Measurements from ENCODE around the gene RRBP1. TPM values are rescaled to one million over a fixed set of nuclear protein-coding genes. Genes with fewer than 3 reads are reported as not detected.

Gene RRBP1
- total RNA-seq, 8 experiments from 2014 or later: 12.2 to 94.0 (median 31.2) TPM

DNA sequence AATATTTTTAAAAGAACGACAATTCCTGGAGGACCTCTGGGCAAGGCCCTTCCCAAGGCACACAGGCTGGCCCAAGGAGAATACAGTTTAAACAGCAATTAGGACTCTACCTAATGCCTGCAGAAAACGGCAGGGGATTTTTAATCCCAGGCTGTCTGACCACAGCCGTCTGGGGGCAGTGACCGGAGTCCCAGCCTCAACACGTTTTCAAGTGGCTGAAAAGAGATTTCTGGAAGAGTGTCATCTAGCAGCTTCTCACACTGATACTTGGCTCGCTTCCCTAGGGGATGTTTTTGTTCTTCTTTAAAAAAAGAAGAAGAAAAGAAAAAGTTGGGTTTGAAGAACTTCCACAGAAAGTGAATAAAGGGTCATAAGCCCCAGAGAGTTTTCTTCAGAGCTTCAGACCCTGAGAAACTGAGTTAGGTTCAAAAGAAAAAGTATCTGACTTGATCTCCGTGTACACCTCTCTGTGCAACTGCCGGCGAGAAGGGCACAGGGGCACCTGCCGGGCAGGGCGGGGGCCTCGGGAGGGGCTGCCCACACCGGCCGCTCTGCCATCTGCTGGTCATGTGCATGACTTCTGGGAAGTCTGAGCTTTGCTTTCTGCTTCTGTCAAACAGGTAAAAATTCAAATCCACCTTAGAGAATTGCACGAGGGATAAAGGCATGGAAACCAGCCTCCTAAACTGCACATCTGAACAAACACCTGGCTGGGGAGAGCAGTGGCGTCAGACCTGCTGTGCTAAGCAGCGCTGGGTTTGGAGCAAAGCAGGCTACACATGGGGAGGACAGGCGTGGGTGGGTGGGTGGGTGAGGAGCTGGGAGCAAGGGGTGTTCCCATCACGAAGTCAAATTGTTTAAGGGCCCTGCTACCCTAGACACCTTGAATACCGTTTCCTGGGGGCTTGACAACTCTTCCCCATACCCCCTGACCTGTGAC lies 33.0 kb downstream of the RRBP1 start:
- H3K27ac ChIP-seq: no peak overlapping the region
- peak in 1 of 8 experiments; percentile 18 for ATAC-seq (replicated peaks in 6 of 8)
- no peak overlapping the region for H3K4me3 ChIP-seq
- peaks cover 12 to 20% of the 10 kb centered on the region in 2 donors for H3K4me1 ChIP-seq (replicated peaks in 1 of 2)
- in situ Hi-C loops (cut with MboI; ENCODE audit: low pct_unique_long_range_greater_than_20kb in 2 of 9, low sequenced_read_pairs in 9 of 9, unreplicated experiment in 9 of 9): no loop called here
- 58 to 100% (median 74%) methylated on average over 1 to 6 of the region's 20 CpGs; no CpG with 5 or more reads in 3 of the 10 experiments for WGBS, 10 experiments

DNA sequence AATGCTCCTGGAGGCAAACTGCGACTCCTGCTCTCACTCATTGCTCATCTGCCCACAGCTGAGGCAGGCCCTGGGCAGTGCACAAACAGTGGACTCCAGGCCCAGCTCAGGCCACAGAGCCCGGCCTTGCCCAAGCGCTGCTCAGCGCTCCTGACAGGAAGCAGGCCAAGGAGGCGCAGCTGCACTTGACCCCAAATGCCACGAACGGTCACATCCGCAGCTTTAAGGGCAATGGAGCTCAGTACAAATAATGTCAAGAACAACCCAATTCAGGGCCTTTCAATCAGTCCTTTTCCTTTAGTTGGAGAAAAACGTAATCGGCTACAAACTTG lies 33.8 kb downstream of the RRBP1 start:
- peaks cover 20 to 28% of the 10 kb centered on the region in 2 donors for H3K4me1 ChIP-seq (replicated peaks in 1 of 2)
- WGBS, 10 experiments: 75 to 100% (median 93%) methylated on average over 1 to 7 of the region's 10 CpGs; no CpG with 5 or more reads in 3 of the 10 experiments
- in situ Hi-C loops (cut with MboI; ENCODE audit: low pct_unique_long_range_greater_than_20kb in 2 of 9, low sequenced_read_pairs in 9 of 9, unreplicated experiment in 9 of 9): no loop called here
- H3K4me3 ChIP-seq: no peak overlapping the region
- no peak overlapping the region for H3K27ac ChIP-seq
- ATAC-seq (replicated peaks in 6 of 8): no peak

DNA sequence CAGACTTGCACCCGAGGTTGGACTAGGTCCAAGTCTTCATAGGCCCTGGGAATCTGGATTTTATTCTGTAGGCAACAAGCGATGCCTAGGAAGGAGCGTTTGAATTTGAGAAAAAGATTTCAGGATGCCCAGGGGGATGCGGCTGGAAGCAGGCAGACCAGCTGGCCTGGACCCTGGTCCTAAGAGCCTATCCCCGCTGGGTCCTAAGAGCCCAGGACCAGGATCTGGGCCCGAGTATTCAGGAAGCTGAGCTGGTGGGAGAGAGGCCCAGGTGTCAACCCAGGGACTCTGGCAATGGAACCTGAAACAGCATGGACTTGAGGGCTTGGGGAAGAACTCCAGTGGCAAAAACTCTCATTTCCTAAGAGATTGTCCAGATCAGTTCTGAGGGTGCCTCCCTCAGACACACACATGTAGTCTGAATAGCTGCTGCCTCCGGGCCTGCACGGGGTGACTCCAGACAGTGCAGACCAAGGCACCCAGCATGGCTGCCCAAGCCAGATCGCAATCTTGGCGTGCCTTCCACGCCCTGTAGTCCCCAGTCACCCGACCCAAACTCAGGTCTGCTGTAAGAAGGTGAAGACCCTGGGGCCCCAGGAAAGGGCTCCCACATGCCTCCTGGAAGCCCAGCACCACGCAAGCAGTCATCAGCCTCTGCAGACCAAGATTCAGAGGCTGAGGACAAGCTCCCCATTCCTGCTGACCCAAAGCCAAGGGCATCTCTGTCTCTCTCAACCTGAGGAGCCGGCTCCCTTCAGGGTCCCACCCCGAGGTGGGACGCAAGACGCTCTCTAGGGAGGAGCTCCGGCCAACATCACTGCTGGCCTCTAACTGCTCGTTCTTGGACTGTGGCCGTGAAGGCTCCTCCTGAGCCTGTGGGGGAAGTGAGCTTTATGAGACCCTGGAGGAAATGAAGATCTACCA lies 34.4 kb downstream of the RRBP1 start:
- no peak for ATAC-seq (replicated peaks in 6 of 8)
- in situ Hi-C loops (cut with MboI; ENCODE audit: low pct_unique_long_range_greater_than_20kb in 2 of 9, low sequenced_read_pairs in 9 of 9, unreplicated experiment in 9 of 9): no loop called here

DNA sequence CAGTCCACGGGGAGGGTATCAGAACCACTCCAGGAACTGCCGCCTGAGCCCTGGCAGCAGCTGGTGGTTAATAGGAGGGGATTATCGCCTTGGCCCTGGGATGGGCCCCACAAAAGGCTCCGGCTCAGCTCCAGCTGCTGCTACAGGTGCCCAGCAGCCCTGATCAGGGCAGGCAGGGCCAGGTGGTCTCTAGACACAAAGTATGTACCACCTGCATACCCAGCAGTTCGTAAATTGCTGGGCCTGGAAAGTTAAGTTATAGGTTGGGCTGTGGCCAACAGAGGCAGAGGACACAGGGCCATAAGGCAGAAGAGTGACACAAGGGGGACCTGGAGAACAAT lies 35.1 kb downstream of the RRBP1 start:
- no peak overlapping the region for H3K27ac ChIP-seq
- ATAC-seq (replicated peaks in 6 of 8): no peak
- H3K4me1 ChIP-seq (replicated peaks in 1 of 2): peaks cover 20 to 30% of the 10 kb centered on the region in 2 donors
- WGBS, 10 experiments: 80 to 100% (median 80%) methylated on average over 1 to 2 of the region's 5 CpGs; no CpG with 5 or more reads in 7 of the 10 experiments
- no peak overlapping the region for H3K4me3 ChIP-seq
- in situ Hi-C loops (cut with MboI; ENCODE audit: low pct_unique_long_range_greater_than_20kb in 2 of 9, low sequenced_read_pairs in 9 of 9, unreplicated experiment in 9 of 9): no loop called here

More for the DNA sequence above, 34.4 kb downstream of the RRBP1 start:
- H3K4me3 ChIP-seq: no peak overlapping the region
- H3K4me1 ChIP-seq (replicated peaks in 1 of 2): peaks cover 20 to 30% of the 10 kb centered on the region in 2 donors
- 40 to 100% (median 88%) methylated on average over 1 to 8 of the region's 20 CpGs; no CpG with 5 or more reads in 3 of the 10 experiments for WGBS, 10 experiments
- no peak overlapping the region for H3K27ac ChIP-seq

DNA sequence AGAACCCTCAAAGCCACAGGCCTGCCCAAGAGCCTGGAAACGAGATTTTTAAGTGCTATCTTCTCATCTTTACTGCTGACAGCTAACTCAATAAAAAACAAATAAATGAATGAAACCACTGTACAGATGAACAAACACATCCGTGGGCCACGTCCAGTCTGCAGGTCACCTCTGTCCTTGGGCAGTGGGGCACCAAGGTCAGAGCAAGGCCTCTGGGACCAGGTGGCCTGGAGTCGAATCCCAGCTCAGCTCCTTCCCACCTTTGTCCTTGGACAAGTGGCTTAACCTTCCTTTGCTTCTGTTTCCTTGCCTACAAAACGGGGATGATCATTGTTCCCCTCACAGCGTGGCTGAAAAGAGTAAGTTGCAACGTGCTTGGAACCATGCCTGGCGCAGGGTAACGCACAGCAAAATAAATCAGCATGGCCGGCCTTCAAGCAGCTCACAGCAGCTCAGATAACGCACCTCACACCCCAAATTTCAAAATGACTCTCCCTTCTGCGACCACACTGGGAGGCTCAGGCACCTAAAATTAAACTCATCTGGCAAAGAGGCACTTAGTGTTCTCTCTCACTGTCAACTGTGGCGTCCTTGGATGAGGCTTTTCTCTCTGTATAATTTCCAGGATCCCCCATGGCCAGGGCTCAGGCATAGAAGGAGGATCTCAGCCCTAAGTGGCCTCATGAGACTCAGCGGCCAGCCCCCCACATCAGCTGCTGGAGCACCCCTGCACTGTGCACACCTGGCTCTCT lies 35.7 kb downstream of the RRBP1 start:
- H3K4me3 ChIP-seq: no peak overlapping the region
- H3K4me1 ChIP-seq (replicated peaks in 1 of 2): peaks cover 20 to 30% of the 10 kb centered on the region in 2 donors
- in situ Hi-C loops (cut with MboI; ENCODE audit: low pct_unique_long_range_greater_than_20kb in 2 of 9, low sequenced_read_pairs in 9 of 9, unreplicated experiment in 9 of 9): no loop called here
- no peak overlapping the region for H3K27ac ChIP-seq
- peak in 4 of 8 experiments; percentile 17 to 39 (median 26) for ATAC-seq (replicated peaks in 6 of 8)
- WGBS, 10 experiments: 51 to 92% (median 77%) methylated on average over 2 to 12 of the region's 14 CpGs; no CpG with 5 or more reads in 2 of the 10 experiments

DNA sequence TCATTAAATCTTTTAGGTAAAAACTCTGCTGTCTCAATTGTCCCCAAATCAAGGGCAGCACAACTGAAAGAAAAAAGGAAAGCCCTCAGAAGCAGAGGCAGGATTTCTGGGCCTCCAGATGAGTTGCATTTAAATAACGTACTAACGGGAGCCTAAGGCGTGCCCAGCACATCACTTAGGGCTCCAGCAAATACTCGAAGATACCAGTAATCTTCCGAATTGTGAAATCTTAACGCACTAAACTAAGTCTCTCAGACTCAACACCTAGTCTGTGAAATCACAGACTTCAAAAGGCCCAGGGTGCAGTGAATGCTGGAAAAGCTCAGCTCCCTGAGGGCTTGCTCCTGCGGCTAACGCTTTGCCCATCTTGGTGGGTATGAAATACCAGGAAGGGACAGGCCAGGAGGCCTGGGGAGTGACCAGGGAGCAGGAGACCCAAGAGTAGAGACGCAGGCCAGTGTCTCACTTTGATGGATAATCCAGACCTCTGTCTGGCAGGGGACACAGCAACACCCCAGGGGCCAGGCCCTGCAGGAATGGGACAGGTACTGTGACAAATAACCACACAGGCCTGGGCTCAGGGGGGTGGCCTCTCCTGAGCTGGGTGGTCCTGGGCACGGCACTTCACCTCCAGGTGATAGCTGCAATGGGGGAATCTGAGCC lies 36.4 kb downstream of the RRBP1 start:
- in situ Hi-C loops (cut with MboI; ENCODE audit: low pct_unique_long_range_greater_than_20kb in 2 of 9, low sequenced_read_pairs in 9 of 9, unreplicated experiment in 9 of 9): no loop called here
- Histone ChIP-seq H3K4me1 (replicated peaks in 1 of 2) (peaks cover 20 to 30% of the 10 kb centered on the region in 2 donors), H3K27ac (no peak overlapping the region), H3K4me3 (no peak overlapping the region)
- WGBS, 10 experiments: 50 to 100% (median 79%) methylated on average over 1 to 6 of the region's 10 CpGs; no CpG with 5 or more reads in 2 of the 10 experiments
- ATAC-seq (replicated peaks in 6 of 8): peak in 1 of 8 experiments; percentile 9

DNA sequence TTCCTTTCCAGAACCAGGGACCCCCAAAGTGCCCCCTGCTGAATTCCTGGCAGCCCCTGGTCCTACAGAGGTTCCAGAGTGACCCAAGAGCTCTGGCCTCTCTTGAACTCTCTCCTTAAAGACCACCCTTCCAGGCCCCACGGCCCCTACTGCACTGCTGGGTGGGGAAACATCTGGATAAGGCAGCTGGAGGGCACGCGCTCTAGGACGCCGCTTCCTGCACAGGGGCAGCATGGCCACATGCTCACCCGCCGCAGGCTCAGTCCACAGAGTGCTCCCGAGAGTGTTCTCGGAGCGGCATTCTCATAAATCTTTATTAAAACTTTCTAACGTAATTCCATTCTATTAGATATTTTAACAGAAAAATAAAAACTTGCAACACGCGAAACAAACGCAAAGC lies 37.0 kb downstream of the RRBP1 start:
- Histone ChIP-seq H3K4me1 (replicated peaks in 1 of 2) (peaks cover 20 to 30% of the 10 kb centered on the region in 2 donors), H3K27ac (no peak overlapping the region), H3K4me3 (no peak overlapping the region)
- no peak for ATAC-seq (replicated peaks in 6 of 8)
- 86 to 100% (median 93%) methylated on average over 1 to 14 of the region's 14 CpGs; no CpG with 5 or more reads in 3 of the 10 experiments for WGBS, 10 experiments
- in situ Hi-C loops (cut with MboI; ENCODE audit: low pct_unique_long_range_greater_than_20kb in 2 of 9, low sequenced_read_pairs in 9 of 9, unreplicated experiment in 9 of 9): no loop called here

DNA sequence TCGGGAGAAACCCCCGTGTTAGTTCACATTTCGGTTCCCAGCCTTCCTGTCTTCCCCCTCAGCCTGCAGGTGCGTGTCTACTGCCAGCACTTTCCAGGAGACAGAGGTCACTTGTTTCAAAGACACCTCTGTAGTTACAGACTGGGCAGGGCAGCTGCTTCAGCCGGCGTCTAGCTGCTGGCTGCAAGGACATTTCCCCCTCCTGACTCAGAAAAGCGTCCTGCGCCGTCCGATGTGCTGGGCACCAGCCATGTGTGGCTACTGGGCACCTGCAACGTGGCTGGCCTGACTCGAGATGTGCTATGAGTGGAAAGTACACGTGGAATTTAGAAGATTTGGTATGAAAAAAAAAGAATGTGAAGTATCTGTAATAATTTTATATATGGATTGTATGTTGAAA lies 37.6 kb downstream of the RRBP1 start:
- in situ Hi-C loops (cut with MboI; ENCODE audit: low pct_unique_long_range_greater_than_20kb in 2 of 9, low sequenced_read_pairs in 9 of 9, unreplicated experiment in 9 of 9): no loop called here
- ATAC-seq (replicated peaks in 6 of 8): no peak
- no peak overlapping the region for H3K27ac ChIP-seq
- no peak overlapping the region for H3K4me3 ChIP-seq
- WGBS, 10 experiments: 79 to 100% (median 82%) methylated on average over 1 to 6 of the region's 13 CpGs; no CpG with 5 or more reads in 3 of the 10 experiments
- peaks cover 20 to 30% of the 10 kb centered on the region in 2 donors for H3K4me1 ChIP-seq (replicated peaks in 1 of 2)

DNA sequence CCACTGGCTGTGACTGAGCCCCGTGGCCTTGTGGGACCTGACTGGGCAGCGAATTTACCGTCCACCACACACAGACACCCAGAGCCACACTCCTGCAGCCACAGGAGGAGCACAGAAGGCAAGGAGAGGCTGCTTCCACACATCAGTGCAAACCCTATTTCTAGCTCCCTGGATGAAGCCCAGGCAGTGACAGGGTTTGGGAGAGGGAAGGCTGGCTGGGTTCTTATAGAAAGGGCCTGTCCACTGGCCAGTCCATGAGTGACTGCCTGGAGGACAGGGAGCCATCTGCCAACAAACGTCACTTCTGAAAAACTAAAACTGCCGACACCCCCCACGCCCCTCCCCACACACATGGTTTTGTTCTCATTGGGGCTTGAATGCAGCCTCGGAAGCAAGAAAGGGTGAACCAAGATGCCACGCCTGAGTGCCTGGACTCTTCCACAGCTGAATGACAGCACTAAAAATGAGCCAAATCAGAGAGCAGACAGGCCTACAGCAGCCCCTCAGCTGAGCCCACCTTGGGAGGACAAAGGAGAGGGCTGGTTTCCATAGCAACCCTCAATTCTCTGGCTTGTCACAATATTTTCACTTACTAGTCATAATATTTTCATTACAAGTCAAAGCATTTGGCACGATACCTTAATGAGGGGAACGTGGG lies 38.4 kb downstream of the RRBP1 start:
- peak in 7 of 8 experiments; percentile 35 to 83 (median 70) for ATAC-seq (replicated peaks in 6 of 8)
- H3K27ac ChIP-seq: no peak overlapping the region
- peaks cover 20 to 30% of the 10 kb centered on the region in 2 donors for H3K4me1 ChIP-seq (replicated peaks in 1 of 2)
- WGBS, 10 experiments: 20 to 93% (median 66%) methylated on average over 1 to 9 of the region's 10 CpGs; no CpG with 5 or more reads in 2 of the 10 experiments
- no peak overlapping the region for H3K4me3 ChIP-seq
- in situ Hi-C loops (cut with MboI; ENCODE audit: low pct_unique_long_range_greater_than_20kb in 2 of 9, low sequenced_read_pairs in 9 of 9, unreplicated experiment in 9 of 9): no loop called here

DNA sequence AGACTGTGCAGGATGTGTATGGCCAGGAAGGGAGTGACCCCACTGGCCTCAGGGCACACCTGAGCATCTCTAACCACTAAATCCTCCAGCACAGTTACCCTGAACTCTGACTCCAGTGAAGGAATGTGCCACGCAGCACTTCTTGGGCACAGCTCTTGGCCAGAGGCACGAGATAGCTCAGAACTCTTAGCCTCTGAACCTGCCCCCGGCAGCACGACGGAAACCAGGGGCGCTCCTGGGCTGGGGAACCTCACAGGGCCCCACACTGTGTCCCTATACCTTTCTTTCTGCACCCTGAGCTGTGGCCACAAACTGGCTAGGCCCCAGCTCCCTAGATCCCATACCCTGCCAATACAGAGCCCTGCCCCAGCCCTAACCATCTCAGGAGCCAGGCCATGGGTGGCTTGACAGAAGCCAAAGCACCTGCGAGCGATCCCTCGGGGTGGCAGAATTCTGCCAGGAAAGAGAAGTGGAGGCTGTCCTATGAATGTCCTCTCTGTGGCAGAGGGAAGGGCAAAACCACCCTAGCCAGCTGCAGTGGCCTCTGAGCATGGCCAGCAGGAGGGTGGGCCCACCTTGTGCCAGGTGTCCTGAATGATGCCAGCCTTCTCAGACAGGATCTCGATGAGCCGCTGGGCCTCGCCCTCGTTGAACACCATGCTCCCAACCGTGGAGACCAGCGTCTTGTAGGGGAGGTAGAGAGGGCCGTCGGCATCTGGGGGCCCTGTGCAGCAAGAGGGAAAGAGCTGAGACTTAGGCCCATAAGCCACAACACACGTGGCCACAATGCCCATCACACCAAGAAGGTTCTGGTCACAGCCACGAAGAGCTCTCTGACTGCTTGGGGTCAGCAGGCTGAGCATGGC lies 39.4 kb downstream of the RRBP1 start:
- ATAC-seq (replicated peaks in 6 of 8): no peak
- H3K27ac ChIP-seq: no peak overlapping the region
- 73 to 100% (median 92%) methylated on average over 2 to 6 of the region's 19 CpGs; no CpG with 5 or more reads in 6 of the 10 experiments for WGBS, 10 experiments
- in situ Hi-C loops (cut with MboI; ENCODE audit: low pct_unique_long_range_greater_than_20kb in 2 of 9, low sequenced_read_pairs in 9 of 9, unreplicated experiment in 9 of 9): no loop called here
- H3K4me1 ChIP-seq (replicated peaks in 1 of 2): peaks cover 20 to 30% of the 10 kb centered on the region in 2 donors
- H3K4me3 ChIP-seq: no peak overlapping the region

DNA sequence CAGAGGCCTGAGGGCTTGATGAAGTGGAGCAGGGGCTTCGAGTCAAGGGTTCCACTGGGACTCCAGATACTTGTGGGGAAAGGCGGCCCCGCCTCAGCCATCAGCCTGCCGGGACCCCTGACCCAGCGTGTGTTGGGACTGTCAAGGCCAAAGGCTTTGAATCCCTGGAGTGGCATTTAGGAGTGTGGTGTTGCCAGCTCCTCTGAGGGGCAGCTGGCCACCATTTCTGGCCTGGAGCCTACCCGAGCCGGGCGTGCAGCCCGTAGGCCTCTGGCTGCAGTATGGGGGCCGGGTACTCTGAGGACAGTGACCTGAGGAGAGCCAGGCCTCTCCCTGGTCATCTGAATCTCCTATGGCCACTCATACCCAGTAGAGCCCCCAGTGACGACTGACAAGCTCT lies 40.0 kb downstream of the RRBP1 start:
- Histone ChIP-seq H3K27ac (no peak overlapping the region), H3K4me1 (replicated peaks in 1 of 2) (peaks cover 20 to 34% of the 10 kb centered on the region in 2 donors), H3K4me3 (no peak overlapping the region)
- WGBS, 10 experiments: 98% methylated on average over 5 of the region's 11 CpGs; no CpG with 5 or more reads in 9 of the 10 experiments
- no peak for ATAC-seq (replicated peaks in 6 of 8)
- in situ Hi-C loops (cut with MboI; ENCODE audit: low pct_unique_long_range_greater_than_20kb in 2 of 9, low sequenced_read_pairs in 9 of 9, unreplicated experiment in 9 of 9): no loop called here

Data from motor neuron (in vitro differentiated cells).